22Rv1 (cell line): ENCODE measurements around the gene PLCB1.

ENCODE experiments used
- ZFX ChIP-seq: fragments of 450-650 bp; IDR thresholded peaks from 2 replicates; pipeline ENCODE4 v1.6.1; 2017; ENCODE audit warnings: antibody characterized with exemption, borderline replicate concordance
- TF ChIP-seq, protein P1 (sequence below): fragments of 450-650 bp; IDR thresholded peaks from 2 replicates; pipeline ENCODE4 v1.5.1; 2017; ENCODE audit warnings: mild to moderate bottlenecking

DNA sequence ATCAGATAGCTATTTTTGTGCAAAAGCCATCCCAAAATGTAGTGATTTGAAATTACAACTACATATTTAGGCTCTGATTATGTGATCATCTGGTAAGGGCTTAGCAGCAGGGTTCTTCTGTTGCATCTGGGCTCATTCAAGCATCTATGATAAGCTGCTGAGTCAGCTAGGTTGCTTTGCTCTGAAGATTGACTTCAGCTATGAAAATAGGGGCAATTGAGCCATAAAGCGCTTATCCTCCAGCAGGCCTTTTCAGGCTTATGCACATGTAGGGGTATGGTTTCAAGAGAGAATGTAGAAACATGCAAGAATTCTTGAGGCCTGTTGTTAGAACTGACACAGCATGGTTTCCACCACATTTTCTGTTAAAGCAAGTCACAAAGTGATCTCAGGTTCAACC is 114.1 kb downstream of the PLCB1 start:
- TF ChIP-seq, protein P1, sequence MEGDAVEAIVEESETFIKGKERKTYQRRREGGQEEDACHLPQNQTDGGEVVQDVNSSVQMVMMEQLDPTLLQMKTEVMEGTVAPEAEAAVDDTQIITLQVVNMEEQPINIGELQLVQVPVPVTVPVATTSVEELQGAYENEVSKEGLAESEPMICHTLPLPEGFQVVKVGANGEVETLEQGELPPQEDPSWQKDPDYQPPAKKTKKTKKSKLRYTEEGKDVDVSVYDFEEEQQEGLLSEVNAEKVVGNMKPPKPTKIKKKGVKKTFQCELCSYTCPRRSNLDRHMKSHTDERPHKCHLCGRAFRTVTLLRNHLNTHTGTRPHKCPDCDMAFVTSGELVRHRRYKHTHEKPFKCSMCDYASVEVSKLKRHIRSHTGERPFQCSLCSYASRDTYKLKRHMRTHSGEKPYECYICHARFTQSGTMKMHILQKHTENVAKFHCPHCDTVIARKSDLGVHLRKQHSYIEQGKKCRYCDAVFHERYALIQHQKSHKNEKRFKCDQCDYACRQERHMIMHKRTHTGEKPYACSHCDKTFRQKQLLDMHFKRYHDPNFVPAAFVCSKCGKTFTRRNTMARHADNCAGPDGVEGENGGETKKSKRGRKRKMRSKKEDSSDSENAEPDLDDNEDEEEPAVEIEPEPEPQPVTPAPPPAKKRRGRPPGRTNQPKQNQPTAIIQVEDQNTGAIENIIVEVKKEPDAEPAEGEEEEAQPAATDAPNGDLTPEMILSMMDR, result no peak
- no peak for TF ChIP-seq ZFX
